PFSK-1 (cell line): ENCODE measurements around the gene SUMF2.

ENCODE experiments used
- FOXP2 ChIP-seq: optimal IDR thresholded peaks from 2 replicates; pipeline ENCODE3; 2011; ENCODE audit warnings: borderline replicate concordance, control low read depth, inconsistent platforms; ENCODE audit not compliant: insufficient read depth; ENCODE audit errors: extremely low read length, extremely low read depth
- POLR2AphosphoS5 ChIP-seq: IDR thresholded peaks from 2 replicates; pipeline ENCODE4 v1.6.1; 2012; ENCODE audit warnings: low read depth, mild to moderate bottlenecking, control low read depth, low read length, moderate library complexity
- SIN3A ChIP-seq: IDR thresholded peaks from 2 replicates; pipeline ENCODE4 v1.6.1; 2012; ENCODE audit warnings: mild to moderate bottlenecking, low read length, moderate library complexity, borderline replicate concordance; ENCODE audit not compliant: insufficient read depth
- TAF1 ChIP-seq: IDR thresholded peaks from 2 replicates; pipeline ENCODE4 v1.6.1; 2012; ENCODE audit warnings: low read length, control low read depth, borderline replicate concordance; ENCODE audit not compliant: insufficient read depth
- TF ChIP-seq, protein P1 (sequence below), 2 experiments: IDR thresholded peaks; 2 replicates each; pipeline versions ENCODE4 v1.6.1 to v1.8.0; 2011 to 2012; ENCODE audit warnings: low read depth in 2 of 2, low read length in 2 of 2, control low read depth in 1 of 2, inconsistent platforms in 1 of 2, mild to moderate bottlenecking in 1 of 2, moderate library complexity in 1 of 2; ENCODE audit not compliant: insufficient read depth in 1 of 2

The SUMF2 gene

DNA sequence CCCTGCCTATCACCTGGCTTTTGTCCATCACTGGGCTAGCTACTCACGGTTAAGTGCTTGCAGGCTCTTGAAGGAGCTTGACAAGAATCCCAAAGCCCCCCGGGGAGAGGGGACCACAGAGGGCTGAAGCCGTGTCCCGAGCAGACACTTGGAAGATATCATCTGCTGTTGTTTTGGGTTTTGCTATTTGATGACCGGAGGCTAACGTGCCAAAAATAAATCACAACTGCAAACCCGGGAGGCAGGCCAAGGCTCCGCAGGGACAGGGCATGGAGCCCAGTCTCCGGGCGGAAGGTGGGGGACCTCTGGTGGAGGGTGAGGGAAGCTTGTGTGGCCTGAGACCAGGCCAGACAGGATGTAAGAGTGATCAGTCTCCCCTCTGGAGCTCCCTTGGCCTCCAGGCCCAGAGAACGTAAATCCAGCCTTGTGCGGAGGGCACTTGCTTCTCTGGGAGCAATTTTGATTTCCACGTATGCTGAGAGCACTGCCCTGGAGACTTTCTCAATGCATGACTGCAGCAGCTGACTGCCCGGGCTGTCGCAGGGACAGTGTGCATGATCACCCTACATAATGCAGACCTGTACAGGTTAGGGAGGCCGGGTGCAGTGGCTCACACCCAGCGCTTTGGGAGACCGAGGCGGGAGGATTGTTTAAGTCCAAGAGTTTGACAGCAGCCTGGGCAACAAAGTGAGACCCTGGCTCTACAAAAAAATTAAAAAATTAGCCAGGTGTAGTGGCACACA lies 28.9 kb downstream of the SUMF2 start, which contains the start of gene PHKG1:
TSS of gene PHKG1 (minus strand) at position 164 of the 743 bp plus-strand sequence. CDS start 4,011 bp downstream, outside the sequence.
- TF ChIP-seq POLR2AphosphoS5 (no peak), FOXP2 (peak; percentile 72)

DNA sequence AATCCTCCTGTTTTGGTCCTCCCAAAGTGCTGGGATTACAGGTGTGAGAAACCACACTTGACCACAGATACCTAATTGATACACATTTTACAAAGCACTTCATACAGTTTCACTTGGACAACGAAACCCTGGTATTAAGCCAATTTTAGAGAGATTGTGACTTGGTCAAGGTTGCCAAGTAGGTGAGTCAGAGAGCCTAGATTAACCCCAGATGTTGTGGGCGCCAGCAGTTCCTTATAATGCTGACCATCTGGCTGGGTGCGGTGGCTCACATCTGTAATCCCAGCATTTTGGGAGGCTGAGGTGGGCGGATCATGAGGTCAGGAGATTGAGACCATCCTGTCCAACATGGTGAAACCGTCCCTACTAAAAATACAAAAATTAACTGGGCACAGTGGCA lies 33.6 kb downstream of the SUMF2 start:
- TF ChIP-seq, protein P1, sequence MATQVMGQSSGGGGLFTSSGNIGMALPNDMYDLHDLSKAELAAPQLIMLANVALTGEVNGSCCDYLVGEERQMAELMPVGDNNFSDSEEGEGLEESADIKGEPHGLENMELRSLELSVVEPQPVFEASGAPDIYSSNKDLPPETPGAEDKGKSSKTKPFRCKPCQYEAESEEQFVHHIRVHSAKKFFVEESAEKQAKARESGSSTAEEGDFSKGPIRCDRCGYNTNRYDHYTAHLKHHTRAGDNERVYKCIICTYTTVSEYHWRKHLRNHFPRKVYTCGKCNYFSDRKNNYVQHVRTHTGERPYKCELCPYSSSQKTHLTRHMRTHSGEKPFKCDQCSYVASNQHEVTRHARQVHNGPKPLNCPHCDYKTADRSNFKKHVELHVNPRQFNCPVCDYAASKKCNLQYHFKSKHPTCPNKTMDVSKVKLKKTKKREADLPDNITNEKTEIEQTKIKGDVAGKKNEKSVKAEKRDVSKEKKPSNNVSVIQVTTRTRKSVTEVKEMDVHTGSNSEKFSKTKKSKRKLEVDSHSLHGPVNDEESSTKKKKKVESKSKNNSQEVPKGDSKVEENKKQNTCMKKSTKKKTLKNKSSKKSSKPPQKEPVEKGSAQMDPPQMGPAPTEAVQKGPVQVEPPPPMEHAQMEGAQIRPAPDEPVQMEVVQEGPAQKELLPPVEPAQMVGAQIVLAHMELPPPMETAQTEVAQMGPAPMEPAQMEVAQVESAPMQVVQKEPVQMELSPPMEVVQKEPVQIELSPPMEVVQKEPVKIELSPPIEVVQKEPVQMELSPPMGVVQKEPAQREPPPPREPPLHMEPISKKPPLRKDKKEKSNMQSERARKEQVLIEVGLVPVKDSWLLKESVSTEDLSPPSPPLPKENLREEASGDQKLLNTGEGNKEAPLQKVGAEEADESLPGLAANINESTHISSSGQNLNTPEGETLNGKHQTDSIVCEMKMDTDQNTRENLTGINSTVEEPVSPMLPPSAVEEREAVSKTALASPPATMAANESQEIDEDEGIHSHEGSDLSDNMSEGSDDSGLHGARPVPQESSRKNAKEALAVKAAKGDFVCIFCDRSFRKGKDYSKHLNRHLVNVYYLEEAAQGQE (IDR thresholded peaks at IDR 0.05; ENCODE audit: insufficient read depth in 1 of 2, low read depth in 2 of 2, low read length in 2 of 2): no peak
- TF ChIP-seq FOXP2: no peak
- no peak for TF ChIP-seq POLR2AphosphoS5

- TF ChIP-seq POLR2AphosphoS5: 0 out of 2 replicates have a peak, but pooled peaks have one; percentile 24
Measured at GRCh38 chr7:56098187-56099008, 34.3 kb downstream of the SUMF2 start.

DNA sequence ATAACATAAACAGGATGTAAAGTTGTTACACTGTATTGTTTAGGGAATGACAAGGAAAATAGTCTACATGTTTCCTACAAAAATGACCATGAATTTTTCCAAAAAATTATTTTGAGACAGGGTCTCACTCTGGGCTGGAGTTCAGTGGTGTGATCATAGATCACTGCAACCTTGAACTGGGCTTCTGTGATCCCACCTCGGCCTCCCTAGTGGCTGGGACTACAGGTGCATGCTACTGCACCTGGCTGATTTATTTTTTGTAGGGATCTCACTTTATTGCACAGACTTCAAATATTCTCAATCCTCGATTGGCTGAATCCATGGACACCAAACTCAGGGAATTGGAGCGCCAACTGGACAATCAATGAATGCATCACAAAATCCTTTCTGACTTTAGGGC lies 35.6 kb downstream of the SUMF2 start:
- TF ChIP-seq POLR2AphosphoS5 (no peak), TAF1 (no peak), SIN3A (no peak), FOXP2 (no peak)
- TF ChIP-seq, protein P1 (IDR thresholded peaks at IDR 0.05; ENCODE audit: insufficient read depth in 1 of 2, low read depth in 2 of 2, low read length in 2 of 2): no peak

GRCh38 chr7:56105508-56105907 lies 41.4 kb downstream of the SUMF2 start:
- TF ChIP-seq FOXP2 (no peak), TAF1 (no peak), SIN3A (no peak), POLR2AphosphoS5 (no peak)
- TF ChIP-seq, protein P1 (IDR thresholded peaks at IDR 0.05; ENCODE audit: insufficient read depth in 1 of 2, low read depth in 2 of 2, low read length in 2 of 2): no peak
